HCT116 (cell line): ENCODE results near the gene ABHD5. TPM values are rescaled to one million over a fixed set of nuclear protein-coding genes. Genes with fewer than 3 reads are reported as not detected.

Experiments
- ATAC-seq: fragments of 200-7000 bp; cut with Tn5 transposase; 2 replicates; pipeline ENCODE4 v1.9.1; 2020; ENCODE audit warnings: mild to moderate bottlenecking, moderate library complexity
- BruUV-seq: library from RNA; stranded (reverse); fragments of 400-500 nt; replicated peaks from 2 replicates; lab custom pipeline; 2021; lab: Mats Ljungman, UMichigan
- CTCF ChIA-PET: fragments of 300-600 bp; sonication (Branson Sonifier 250); formaldehyde crosslinking; loops from one replicate; lab custom pipeline; 2021; ENCODE audit warnings: antibody characterized with exemption; lab: Charles Lee
- POLR2A ChIA-PET: fragments of 300-600, 350-600 bp; sonication (Branson Sonifier 250); formaldehyde crosslinking; loops from one replicate; lab custom pipeline; 2021; ENCODE audit warnings: antibody characterized with exemption; lab: Charles Lee
- RAD21 ChIA-PET, 2 experiments: fragments of 300-600 bp; sonication (Branson Sonifier 250); formaldehyde crosslinking; loops; one replicate each; lab custom pipeline; 2023; ENCODE audit warnings: low total read pairs in 2 of 2; ENCODE audit not compliant: uncharacterized antibody in 2 of 2, unreplicated experiment in 2 of 2, low non-redundant PET in 1 of 2; lab: Charles Lee
- DNase-seq: peaks from one replicate; pipeline ENCODE4 v3.0.0-alpha.2; 2010; ENCODE audit warnings: low read depth, low spot score
- H2AFZ ChIP-seq: fragments of 200-600 bp; shearing (Covaris generic), sonication (generic); 2 replicates; pipeline ENCODE4 v1.6.1; 2017; ENCODE audit warnings: low read depth, mixed run types, mixed read lengths, antibody characterized with exemption, low read length; ENCODE audit not compliant: poor library complexity, severe bottlenecking
- H3K27ac ChIP-seq: 2 replicates; pipeline ENCODE4 v1.5.1; 2012; ENCODE audit warnings: low read depth, low read length
- H3K27me3 ChIP-seq: fragments of 200-600 bp; sonication (generic); 2 replicates; pipeline ENCODE4 v1.6.1; 2016; ENCODE audit warnings: mixed run types, low read length, mixed read lengths; ENCODE audit not compliant: insufficient read depth
- H3K36me3 ChIP-seq, 2 experiments: fragments of 200-500 bp in 1 of 2; fragments of 200-600 bp in 1 of 2; sonication (Bioruptor generic) in 1 of 2; sonication (generic) in 1 of 2; 2 replicates each; pipeline versions ENCODE4 v1.5.1 to v1.6.1; 2014 to 2016; ENCODE audit warnings: low read length in 2 of 2, inconsistent platforms in 1 of 2, mixed read lengths in 1 of 2, mixed run types in 1 of 2; ENCODE audit not compliant: insufficient read depth in 2 of 2, control insufficient read depth in 1 of 2
- H3K4me1 ChIP-seq, 2 experiments: fragments of 200-600 bp in 1 of 2; sonication (generic) in 1 of 2; 2 replicates each; pipeline versions ENCODE4 v1.5.1 to v1.6.1; 2012 to 2017; ENCODE audit warnings: low read length in 2 of 2, inconsistent platforms in 1 of 2, mild to moderate bottlenecking in 1 of 2, mixed read lengths in 1 of 2, mixed run types in 1 of 2, moderate library complexity in 1 of 2; ENCODE audit not compliant: insufficient read depth in 2 of 2, control insufficient read depth in 1 of 2
- H3K4me2 ChIP-seq: fragments of 200-600 bp; sonication (generic); 2 replicates; pipeline ENCODE4 v1.6.1; 2017; ENCODE audit warnings: mixed run types, low read length, mixed read lengths
- H3K4me3 ChIP-seq, 2 experiments: fragments of 200-600 bp in 1 of 2; sonication (generic) in 1 of 2; replicated peaks in 1 of 2; 2 replicates each; pipeline ENCODE4 v1.5.1; 2011 to 2016; ENCODE audit warnings: low read length in 2 of 2, control low read depth in 1 of 2, low read depth in 1 of 2, mild to moderate bottlenecking in 1 of 2, mixed read lengths in 1 of 2, mixed run types in 1 of 2
- H3K79me2 ChIP-seq: fragments of 200-600 bp; sonication (generic); 2 replicates; pipeline ENCODE4 v1.6.1; 2017; ENCODE audit warnings: mild to moderate bottlenecking, mixed run types, low read length, moderate library complexity, mixed read lengths; ENCODE audit not compliant: insufficient read depth
- H3K9ac ChIP-seq: fragments of 200-600 bp; sonication (generic); 2 replicates; pipeline ENCODE4 v1.6.1; 2016; ENCODE audit warnings: low read length, mixed read lengths
- H3K9me2 ChIP-seq: fragments of 200-600 bp; sonication (generic), shearing (Covaris generic); 2 replicates; pipeline ENCODE4 v1.6.1; 2017; ENCODE audit warnings: mixed run types, mild to moderate bottlenecking, moderate library complexity; ENCODE audit not compliant: insufficient read depth
- H3K9me3 ChIP-seq, 2 experiments: fragments of 200-500 bp in 1 of 2; fragments of 200-600 bp in 1 of 2; sonication (Bioruptor generic) in 1 of 2; sonication (generic) in 1 of 2; 2 replicates each; pipeline ENCODE4 v1.6.1; 2014 to 2017; ENCODE audit warnings: low read length in 2 of 2, mixed read lengths in 2 of 2, inconsistent platforms in 1 of 2, low read depth in 1 of 2, mild to moderate bottlenecking in 1 of 2, mixed run types in 1 of 2, moderate library complexity in 1 of 2; ENCODE audit not compliant: control insufficient read depth in 1 of 2, insufficient read depth in 1 of 2
- H4K20me1 ChIP-seq: fragments of 200-600 bp; sonication (generic), shearing (Covaris generic); 2 replicates; pipeline ENCODE4 v1.6.1; 2017; ENCODE audit warnings: mixed run types, mild to moderate bottlenecking, moderate library complexity; ENCODE audit not compliant: insufficient read depth
- CBX3 ChIP-seq: IDR thresholded peaks from 2 replicates; pipeline ENCODE4 v1.6.1; 2012; ENCODE audit warnings: low read depth
- EGR1 ChIP-seq: IDR thresholded peaks from 2 replicates; pipeline ENCODE4 v1.6.1; 2012; ENCODE audit warnings: low read depth
- EZH2phosphoT487 ChIP-seq: fragments of 200-600 bp; IDR thresholded peaks from 2 replicates; pipeline ENCODE4 v1.6.1; 2018; ENCODE audit warnings: antibody characterized with exemption, borderline replicate concordance
- FOSL1 ChIP-seq: IDR thresholded peaks from 2 replicates; pipeline ENCODE4 v1.6.1; 2012; ENCODE audit warnings: low read depth
- MAX ChIP-seq: IDR thresholded peaks from 2 replicates; pipeline ENCODE4 v1.6.1; 2012
- POLR2A ChIP-seq: IDR thresholded peaks from 2 replicates; pipeline ENCODE4 v1.7.0; 2011; ENCODE audit warnings: borderline replicate concordance; ENCODE audit not compliant: insufficient read depth, insufficient read length; ENCODE audit errors: extremely low read depth
- POLR2AphosphoS5 ChIP-seq: IDR thresholded peaks from 2 replicates; pipeline ENCODE4 v1.6.1; 2011; ENCODE audit warnings: mild to moderate bottlenecking, low read depth, low read length, moderate library complexity
- SIN3A ChIP-seq: IDR thresholded peaks from 2 replicates; pipeline ENCODE4 v1.6.1; 2012; ENCODE audit warnings: low read depth
- SP1 ChIP-seq: IDR thresholded peaks from 2 replicates; pipeline ENCODE4 v1.6.1; 2012; ENCODE audit warnings: low read depth
- SRF ChIP-seq: IDR thresholded peaks from 2 replicates; pipeline ENCODE4 v1.6.1; 2012; ENCODE audit warnings: low read depth
- TCF7L2 ChIP-seq: IDR thresholded peaks from 2 replicates; pipeline ENCODE4 v1.7.0; 2011; ENCODE audit warnings: borderline replicate concordance, inconsistent platforms; ENCODE audit not compliant: insufficient read depth, insufficient read length; ENCODE audit errors: extremely low read depth
- YY1 ChIP-seq: IDR thresholded peaks from 2 replicates; pipeline ENCODE4 v1.6.1; 2011; ENCODE audit warnings: low read length, low read depth, moderate library complexity, mild to moderate bottlenecking; ENCODE audit not compliant: insufficient replicate concordance; ENCODE audit errors: extremely low read depth
- ZNF274 ChIP-seq: fragments of 200-500 bp; sonication (Bioruptor generic); IDR thresholded peaks from 2 replicates; pipeline ENCODE4 v1.6.1; 2014; ENCODE audit warnings: mild to moderate bottlenecking, low read depth, low read length, inconsistent platforms
- intact Hi-C: fragments of 100-400 bp; cut with micrococcal nuclease; formaldehyde crosslinking; loops from 2 replicates; pipeline ENCODE4 v1.10.0; 2022
- total RNA-seq: library from RNA; stranded (reverse); gene quantifications from one replicate; pipeline ENCODE4 v1.2.1, GENCODE V29; 2021; ENCODE audit not compliant: unreplicated experiment

ABHD5 gene
- total RNA-seq, 1 experiment from 2014 or later = 18.5 TPM

- no peak for TF ChIP-seq FOSL1
- no peak for TF ChIP-seq POLR2A
- TF ChIP-seq SRF = no peak
- TF ChIP-seq ZNF274 = no peak
- no peak for TF ChIP-seq SIN3A
- no peak for TF ChIP-seq SP1
- no peak for TF ChIP-seq EGR1
- TF ChIP-seq YY1 = no peak
- no peak for TF ChIP-seq EZH2phosphoT487
- TF ChIP-seq, all 23 proteins: peak for 0
These were observed 80.9 kb downstream of the ABHD5 start (continued) for GRCh38 chr3:43771610-43772009.

GRCh38 chr3:43773273-43774094 is 82.7 kb downstream of the ABHD5 start:
- ChIA-PET CTCF (no interaction called here), POLR2A (no interaction called here), RAD21 (no interaction called here)
- no peaks in the 10 kb centered on the region for H3K36me3 ChIP-seq
- H3K9me3 ChIP-seq = no peaks in the 10 kb centered on the region
- no peaks in the 10 kb centered on the region for H3K79me2 ChIP-seq
- BruUV-seq = no TSS peak
- peaks cover 18 to 30% of the 10 kb centered on the region in 2 experiments for H3K4me1 ChIP-seq
- no peak overlapping the region for H2AFZ ChIP-seq
- H3K4me3 ChIP-seq = no peak overlapping the region
- TF ChIP-seq POLR2AphosphoS5 (no peak), EGR1 (no peak), POLR2A (no peak), CBX3 (no peak), EZH2phosphoT487 (no peak), MAX (no peak), SP1 (no peak), TCF7L2 (no peak)
- intact Hi-C loops = no loop called here
- H3K27me3 ChIP-seq = no peaks in the 10 kb centered on the region
- no peak for DNase-seq
- H4K20me1 ChIP-seq = no peaks in the 10 kb centered on the region
- ATAC-seq = no peak
- H3K4me2 ChIP-seq = no peak overlapping the region
- H3K9me2 ChIP-seq = no peaks in the 10 kb centered on the region
- H3K9ac ChIP-seq = no peak overlapping the region
- no peak overlapping the region for H3K27ac ChIP-seq
